Measurements from ENCODE around the gene C1QTNF1.

DNA sequence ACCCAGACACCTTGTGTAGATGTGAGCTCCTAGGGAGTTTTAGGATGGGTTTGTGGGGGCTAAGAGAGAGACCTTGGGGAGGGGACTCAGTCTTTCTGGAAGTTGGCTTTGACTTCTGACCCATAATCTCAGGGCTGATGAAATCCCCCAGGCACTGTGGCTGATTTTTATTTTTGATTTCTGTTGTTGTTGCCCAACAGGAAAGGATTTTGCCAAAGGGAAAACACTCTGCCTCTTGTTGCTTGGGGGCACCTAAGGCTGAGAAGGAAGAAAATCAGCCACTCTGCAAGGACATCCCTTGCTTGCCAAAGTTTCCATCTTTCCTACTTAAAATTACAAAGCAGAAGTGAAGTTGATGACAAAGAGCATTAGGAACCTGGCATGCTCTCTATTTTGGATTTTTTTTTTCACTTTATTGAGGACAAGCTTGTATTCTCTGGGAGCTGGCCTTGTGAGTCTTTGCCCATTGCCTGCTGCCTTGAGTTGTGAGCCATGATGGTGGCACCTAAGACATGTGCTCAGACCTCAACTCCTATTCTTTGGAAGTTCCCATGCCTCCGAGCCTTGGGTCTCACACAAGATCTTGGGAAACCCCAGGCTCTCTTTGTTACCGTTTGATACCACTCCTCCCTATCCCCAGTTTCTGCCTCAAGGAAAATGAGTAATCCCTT, 3.2 kb upstream of the C1QTNF1 start:
- TF ChIP-seq ZNF274 (IDR thresholded peaks at IDR 0.05; ENCODE audit: low read depth, low read length): no peak
- no peak for TF ChIP-seq SUZ12 (IDR thresholded peaks at IDR 0.05; ENCODE audit: extremely low read depth, insufficient read depth, insufficient read length)

Measured in NT2/D1 (cell line).